HG03575 (cell line): ENCODE measurements around the gene KLHL12.

ENCODE experiments used
- ATAC-seq: cut with Tn5 transposase; IDR thresholded peaks from one replicate; pipeline ENCODE4 v1.9.1; 2021; ENCODE audit not compliant: unreplicated experiment, insufficient number of reproducible peaks, low FRiP score; ENCODE audit errors: extremely low read depth

Gene KLHL12

DNA sequence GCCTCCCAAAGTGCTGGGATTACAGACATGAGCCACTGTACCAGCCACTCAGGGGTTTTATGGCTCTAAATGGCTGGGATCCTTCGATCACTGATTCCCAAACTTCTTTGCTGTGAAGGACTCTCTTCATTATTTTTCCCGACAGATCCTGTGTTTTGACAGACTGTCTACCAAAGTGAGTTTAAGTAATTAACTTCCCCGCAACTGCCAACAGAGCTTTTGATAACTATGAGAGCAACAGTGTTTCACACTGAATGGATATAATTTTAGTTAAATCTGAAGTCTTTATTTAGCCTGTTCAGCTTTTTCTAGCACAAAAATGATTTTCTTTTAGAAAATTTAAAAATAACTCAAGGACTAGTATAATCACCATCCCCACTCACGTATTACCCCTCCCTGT, 25.5 kb downstream of the KLHL12 start:
- ATAC-seq, result no peak

DNA sequence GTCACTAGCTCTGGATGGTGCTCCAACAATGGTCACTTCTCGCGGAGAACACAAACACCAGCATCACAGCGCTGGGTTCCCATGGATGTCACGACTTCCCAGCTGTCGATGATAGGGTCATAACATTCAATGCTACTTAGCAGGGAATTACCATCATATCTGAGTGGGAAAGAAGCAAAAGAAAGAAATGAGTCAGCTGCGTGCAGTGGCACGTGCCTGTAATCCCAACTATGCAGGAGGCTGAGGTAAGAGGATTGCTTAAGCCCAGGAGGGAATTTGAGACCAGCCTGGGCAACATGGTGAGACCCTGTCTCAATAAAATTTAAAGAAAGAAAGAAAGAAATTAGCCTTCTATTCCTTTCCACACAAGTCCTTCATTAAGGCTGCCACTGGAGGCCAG, 34.5 kb downstream of the KLHL12 start:
- no peak for ATAC-seq

- ATAC-seq, result no peak
These were observed 36.6 kb downstream of the KLHL12 start for GRCh38 chr1:202890392-202890791.

DNA sequence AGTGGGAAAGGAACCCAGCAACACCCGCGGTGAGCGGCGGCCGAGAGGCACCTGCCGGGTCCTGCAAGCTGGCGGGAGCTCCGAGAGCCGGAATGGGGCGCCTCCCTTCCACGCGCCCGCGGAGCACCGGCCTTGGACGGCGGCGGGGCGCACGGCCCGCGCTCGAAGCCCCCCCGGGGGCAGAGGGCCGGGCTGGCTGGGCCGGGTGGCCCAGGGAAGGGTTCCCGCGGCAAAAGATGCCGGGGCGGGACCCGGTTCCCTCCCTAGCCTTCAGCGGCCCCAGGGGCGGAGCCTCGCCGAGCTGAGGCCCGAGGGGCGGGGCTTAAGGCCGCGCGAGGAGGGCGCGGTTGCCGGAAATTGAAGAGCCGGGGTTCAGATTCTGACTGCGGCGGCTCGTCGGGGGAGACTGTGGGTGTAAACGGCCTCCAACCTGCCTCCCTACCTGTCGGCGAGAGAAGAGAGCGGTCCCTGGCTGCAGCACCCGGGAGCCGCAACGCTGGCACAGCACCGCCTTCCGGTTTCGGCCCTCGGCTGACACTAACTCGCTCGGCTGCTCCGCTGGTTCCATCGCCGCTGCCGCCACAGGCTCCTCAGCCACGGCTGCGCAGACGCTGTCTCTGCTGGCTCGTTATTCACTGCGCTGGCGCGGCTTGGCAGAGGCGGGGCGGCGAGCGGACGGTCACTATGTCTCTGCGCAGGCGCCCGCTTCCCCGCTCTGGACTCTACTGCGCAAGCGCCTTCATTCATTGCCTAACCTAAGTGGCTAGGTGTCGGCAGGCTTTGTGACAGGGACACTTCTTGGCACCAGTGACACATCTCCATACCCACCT, 38.3 kb downstream of the KLHL12 start, which contains the start of gene RABIF:
TSS of gene RABIF (minus strand) at position 619 of the 830 bp plus-strand sequence. CDS start at position 568, 51 bp downstream.
- ATAC-seq, result peak; percentile 65

GRCh38 chr1:202888221-202888530, 38.9 kb downstream of the KLHL12 start:
- ATAC-seq, result no peak

DNA sequence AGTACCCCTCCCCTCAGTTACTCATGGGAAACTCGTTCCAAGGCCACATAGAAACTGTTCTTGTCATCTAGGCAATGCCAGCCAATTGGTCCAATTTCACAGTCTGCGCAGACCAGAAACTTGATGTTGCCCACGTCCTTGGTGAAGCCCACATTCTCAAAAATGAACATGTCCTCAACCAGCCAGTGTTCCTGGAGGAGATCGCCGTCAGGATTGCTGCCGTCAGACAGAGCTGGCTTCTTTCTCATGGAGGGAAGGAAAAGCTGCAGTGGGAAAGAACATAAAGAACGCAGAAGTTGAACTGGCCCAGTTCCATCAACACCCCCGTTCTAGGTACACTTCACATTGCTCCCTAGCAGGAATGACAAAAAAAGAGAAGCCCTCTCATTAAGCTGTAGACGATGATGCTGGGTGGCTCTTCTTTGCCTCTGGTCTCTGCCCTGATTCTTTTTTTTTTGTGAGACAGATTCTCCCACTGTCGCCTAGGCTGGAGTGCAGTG, 46.0 kb downstream of the KLHL12 start:
- ATAC-seq, result no peak

DNA sequence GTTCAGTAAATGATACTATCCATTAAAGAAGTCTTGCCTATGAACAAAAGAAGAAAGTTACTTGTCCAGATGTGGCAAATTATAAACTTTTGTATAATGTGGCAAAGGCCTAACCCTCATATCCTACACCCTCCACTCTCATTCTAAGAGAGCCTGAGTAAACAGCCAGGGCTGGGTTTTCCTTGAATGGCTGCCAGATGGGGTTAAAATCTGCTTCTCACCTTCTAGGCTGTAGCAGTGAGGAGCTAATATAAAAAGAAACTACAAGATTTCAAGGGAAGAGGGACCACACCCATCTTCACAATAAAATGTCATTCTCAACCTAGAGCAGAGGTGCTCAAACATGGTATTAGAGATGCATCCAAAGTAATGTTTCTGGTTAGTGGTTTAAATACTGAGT, 47.0 kb downstream of the KLHL12 start:
- no peak for ATAC-seq

DNA sequence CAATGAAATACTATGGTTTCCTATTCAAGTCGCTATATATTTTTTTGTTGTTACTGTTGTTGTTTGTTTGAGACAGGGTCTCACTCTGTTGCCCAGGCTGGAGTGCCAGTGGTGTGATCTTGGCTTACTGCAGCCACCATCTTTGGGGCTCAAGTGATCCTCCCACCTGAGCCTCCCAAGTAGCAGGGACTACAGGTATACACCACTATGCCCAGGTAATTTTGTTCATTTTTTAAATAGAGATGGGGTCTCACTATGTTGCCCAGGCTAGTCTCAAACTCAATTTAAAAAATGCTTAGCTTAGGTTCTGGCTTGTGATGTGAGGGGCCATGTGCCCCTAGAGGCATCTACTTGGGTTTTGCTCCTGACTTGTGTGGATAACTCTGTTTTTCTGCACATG, 47.9 kb downstream of the KLHL12 start:
- no peak for ATAC-seq

- ATAC-seq, result no peak
These were observed 54.0 kb downstream of the KLHL12 start for GRCh38 chr1:202873026-202873425.

- no peak for ATAC-seq
These were observed 55.7 kb downstream of the KLHL12 start for GRCh38 chr1:202871367-202871766.

GRCh38 chr1:202862679-202863560, 64.1 kb downstream of the KLHL12 start:
- no peak for ATAC-seq

GRCh38 chr1:202861420-202862132, 65.5 kb downstream of the KLHL12 start:
- no peak for ATAC-seq

- no peak for ATAC-seq
These were observed 66.2 kb downstream of the KLHL12 start for GRCh38 chr1:202860744-202861419.

DNA sequence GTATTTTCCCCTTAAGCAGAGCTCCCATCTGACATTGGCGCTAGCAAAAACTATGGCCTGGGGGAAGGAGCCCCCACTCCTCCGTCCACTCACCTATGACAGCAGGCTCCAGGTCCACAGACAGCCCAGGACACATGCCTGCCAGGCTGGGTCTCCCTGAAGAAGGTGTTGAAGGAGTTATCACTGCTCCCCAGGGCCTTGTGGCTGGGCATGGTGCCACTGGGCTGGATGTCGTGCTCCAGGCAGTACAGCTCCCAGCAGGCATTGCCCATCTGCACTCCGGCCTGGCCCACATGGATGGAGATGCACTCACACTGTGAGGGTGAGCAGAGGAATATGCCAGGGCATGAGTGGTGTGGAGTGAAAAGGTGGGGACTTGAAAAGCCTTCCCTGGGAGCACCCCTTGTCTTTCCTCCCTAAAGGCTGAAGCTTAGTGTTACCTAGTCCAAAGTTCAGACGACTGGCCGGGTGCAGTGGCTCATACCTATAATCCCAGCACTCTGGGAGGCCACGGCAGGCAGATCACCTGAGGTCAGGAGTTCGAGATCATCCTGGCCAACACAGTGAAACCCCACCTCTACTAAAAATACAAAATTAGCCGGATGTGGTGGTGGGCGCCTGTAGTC, 68.1 kb downstream of the KLHL12 start:
- ATAC-seq, result no peak

- no peak for ATAC-seq
These were observed 68.7 kb downstream of the KLHL12 start for GRCh38 chr1:202858331-202858730.

- ATAC-seq, result no peak
These were observed 69.9 kb downstream of the KLHL12 start for GRCh38 chr1:202857136-202857610.

DNA sequence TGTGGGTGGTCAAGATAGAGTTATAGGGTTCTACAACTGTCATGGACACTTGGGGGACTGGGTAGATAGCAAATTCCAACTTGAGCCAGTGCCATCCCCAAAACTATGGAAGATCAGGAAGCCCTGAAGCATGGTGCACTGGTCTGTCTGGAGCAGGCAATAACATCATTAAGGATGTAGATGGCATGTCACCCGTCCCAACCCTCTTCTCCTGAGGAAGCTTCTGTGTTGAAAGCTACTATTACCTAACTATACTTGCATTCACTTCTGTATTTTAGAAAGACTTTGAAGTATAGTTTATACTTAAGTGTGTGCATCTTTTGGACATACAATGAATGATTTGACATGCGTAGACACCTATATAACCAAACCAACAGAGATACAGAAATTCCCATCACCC, 71.0 kb downstream of the KLHL12 start:
- no peak for ATAC-seq

DNA sequence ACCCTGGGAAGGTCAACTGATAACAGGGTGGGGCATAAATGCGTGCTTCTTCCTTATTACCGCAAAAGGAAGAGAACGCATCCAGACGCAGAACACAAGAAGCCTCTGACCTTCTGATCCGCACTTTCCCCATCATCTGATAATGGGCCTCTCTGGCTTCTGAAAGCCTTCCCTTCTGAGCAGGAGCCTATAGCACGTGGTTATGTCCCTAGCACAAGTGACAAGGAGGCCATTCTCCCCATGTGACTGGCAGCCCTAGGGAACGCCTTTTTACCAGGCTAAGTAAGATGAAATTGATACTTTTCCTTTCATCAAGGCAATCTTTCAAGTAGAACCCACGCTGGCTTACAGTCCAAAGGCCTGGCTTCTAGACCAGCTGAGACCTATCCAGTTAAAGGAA, 72.2 kb downstream of the KLHL12 start:
- no peak for ATAC-seq
